Testis (tissue), 3 donors: ENCODE data around the gene EXOC2. TPM values are rescaled to one million over a fixed set of nuclear protein-coding genes. Genes with fewer than 3 reads are reported as not detected.

Source experiments
- DNase-seq: peaks from one replicate; pipeline ENCODE4 v3.0.0-alpha.2; 2019
- H3K27ac ChIP-seq, 2 donors: fragments of 200-600 bp; sonication (generic); one replicate each; pipeline ENCODE4 v1.5.1; 2019
- H3K27me3 ChIP-seq: fragments of 200-600 bp; sonication (generic); one replicate; pipeline ENCODE4 v1.5.1; 2019
- H3K36me3 ChIP-seq: fragments of 200-600 bp; sonication (generic); one replicate; pipeline ENCODE4 v1.5.1; 2017; ENCODE audit warnings: low read depth; ENCODE audit errors: missing control alignments
- H3K4me1 ChIP-seq: fragments of 200-600 bp; sonication (generic); one replicate; pipeline ENCODE4 v1.5.1; 2019
- H3K4me3 ChIP-seq, 2 donors: fragments of 200-600 bp; sonication (generic); one replicate each; pipeline ENCODE4 v1.5.1; 2017 to 2019
- H3K9me3 ChIP-seq: fragments of 200-600 bp; sonication (generic); one replicate; pipeline ENCODE4 v1.5.1; 2017
- POLR2A ChIP-seq: fragments of 450-650 bp; IDR thresholded peaks from one replicate; pipeline ENCODE4 v1.6.1; 2017; ENCODE audit warnings: antibody characterized with exemption, mild to moderate bottlenecking, moderate library complexity
- WGBS, 2 donors: methylation state at CpG; one replicate each; pipeline ENCODE4 v1.1.5; 2018; 5-methylcytosine and 5-hydroxymethylcytosine counted together
- intact Hi-C: fragments of 100-400 bp; cut with DNase I; formaldehyde crosslinking; loops from one replicate; pipeline ENCODE4 v1.15.1; 2023; ENCODE audit warnings: low total_unique reads
- polyA plus RNA-seq: library from polyadenylated mRNA; stranded (reverse); fragments of 350-450 nt; fragmentation: Illumina TruSeq; extraction: RNeasy Lipid Tissue Mini Kit (QIAGEN cat#74804); gene quantifications from one replicate; pipeline ENCODE4 v1.2.3, GENCODE V29; 2014; ENCODE audit warnings: low read depth, low replicate concordance; ENCODE audit not compliant: insufficient read depth
- total RNA-seq, 2 donors: library from RNA; depleted of rRNA; stranded (reverse); fragments of >200 nt; gene quantifications; one replicate each; pipeline ENCODE4 v1.2.3, GENCODE V29; 2016
- TF ChIP-seq, protein P1 (sequence below), 3 experiments: fragments of 450-650 bp in 2 of 3; fragments of 200-600 bp in 1 of 3; sonication (generic) in 1 of 3; IDR thresholded peaks; one replicate each; pipeline ENCODE4 v1.5.1; 2016 to 2019; ENCODE audit warnings: antibody characterized with exemption in 3 of 3, mild to moderate bottlenecking in 2 of 3, moderate library complexity in 1 of 3

Gene EXOC2
- total and polyA plus RNA-seq, 3 donors from 2014 or later, result 32.8 to 51.0 (median 44.3) TPM

- Histone ChIP-seq H3K9me3 (no peaks in the 10 kb centered on the region), H3K36me3 (no peaks in the 10 kb centered on the region), H3K4me1 (no peaks in the 10 kb centered on the region), H3K27me3 (no peaks in the 10 kb centered on the region), H3K4me3 (no peak overlapping the region), H3K27ac (no peak overlapping the region)
- WGBS, 2 donors, result 88 to 94% methylated on average over 4 of the region's 4 CpGs
- intact Hi-C loops, result no loop called here
- DNase-seq, result no peak
- TF ChIP-seq POLR2A, result no peak
- TF ChIP-seq, protein P1, sequence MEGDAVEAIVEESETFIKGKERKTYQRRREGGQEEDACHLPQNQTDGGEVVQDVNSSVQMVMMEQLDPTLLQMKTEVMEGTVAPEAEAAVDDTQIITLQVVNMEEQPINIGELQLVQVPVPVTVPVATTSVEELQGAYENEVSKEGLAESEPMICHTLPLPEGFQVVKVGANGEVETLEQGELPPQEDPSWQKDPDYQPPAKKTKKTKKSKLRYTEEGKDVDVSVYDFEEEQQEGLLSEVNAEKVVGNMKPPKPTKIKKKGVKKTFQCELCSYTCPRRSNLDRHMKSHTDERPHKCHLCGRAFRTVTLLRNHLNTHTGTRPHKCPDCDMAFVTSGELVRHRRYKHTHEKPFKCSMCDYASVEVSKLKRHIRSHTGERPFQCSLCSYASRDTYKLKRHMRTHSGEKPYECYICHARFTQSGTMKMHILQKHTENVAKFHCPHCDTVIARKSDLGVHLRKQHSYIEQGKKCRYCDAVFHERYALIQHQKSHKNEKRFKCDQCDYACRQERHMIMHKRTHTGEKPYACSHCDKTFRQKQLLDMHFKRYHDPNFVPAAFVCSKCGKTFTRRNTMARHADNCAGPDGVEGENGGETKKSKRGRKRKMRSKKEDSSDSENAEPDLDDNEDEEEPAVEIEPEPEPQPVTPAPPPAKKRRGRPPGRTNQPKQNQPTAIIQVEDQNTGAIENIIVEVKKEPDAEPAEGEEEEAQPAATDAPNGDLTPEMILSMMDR (IDR thresholded peaks at IDR 0.05), result no peak
Measured at GRCh38 chr6:620950-621349, 72.0 kb downstream of the EXOC2 start.

DNA sequence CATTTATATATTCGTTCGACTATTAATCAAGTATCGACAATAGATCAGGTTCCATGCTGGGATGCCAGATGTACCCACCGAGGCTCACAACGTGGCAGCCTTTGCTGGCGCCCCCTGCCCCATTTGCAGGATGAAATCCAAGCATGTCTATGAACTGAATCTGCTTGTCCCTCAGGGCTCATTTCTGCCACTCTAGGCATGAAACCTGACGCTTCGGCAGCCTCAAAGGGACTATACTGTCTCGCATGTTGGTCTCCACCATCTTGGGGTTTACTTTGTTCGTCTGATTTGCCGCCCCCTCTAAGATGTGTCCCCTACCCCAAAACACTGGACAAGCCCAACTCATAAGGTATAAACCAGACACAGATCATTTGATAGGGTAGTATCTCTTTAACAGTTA is 72.8 kb downstream of the EXOC2 start:
- intact Hi-C loops, result no loop called here
- TF ChIP-seq, protein P1 (IDR thresholded peaks at IDR 0.05), result no peak
- no peak for TF ChIP-seq POLR2A
- no peak overlapping the region for H3K4me3 ChIP-seq
- WGBS, 2 donors, result 96 to 97% methylated on average over 11 of the region's 11 CpGs
- no peak for DNase-seq
- H3K36me3 ChIP-seq, result no peaks in the 10 kb centered on the region
- H3K9me3 ChIP-seq, result no peaks in the 10 kb centered on the region
- no peaks in the 10 kb centered on the region for H3K27me3 ChIP-seq
- no peak overlapping the region for H3K27ac ChIP-seq
- no peaks in the 10 kb centered on the region for H3K4me1 ChIP-seq

GRCh38 chr6:617456-618100 is 75.4 kb downstream of the EXOC2 start:
- no peaks in the 10 kb centered on the region for H3K4me1 ChIP-seq
- DNase-seq, result no peak
- no peaks in the 10 kb centered on the region for H3K36me3 ChIP-seq
- no peaks in the 10 kb centered on the region for H3K9me3 ChIP-seq
- TF ChIP-seq, protein P1 (IDR thresholded peaks at IDR 0.05), result no peak
- TF ChIP-seq POLR2A, result no peak
- H3K4me3 ChIP-seq, result no peak overlapping the region
- 91 to 92% methylated on average over 11 of the region's 11 CpGs for WGBS, 2 donors
- intact Hi-C loops, result no loop called here
- H3K27ac ChIP-seq, result no peak overlapping the region
- H3K27me3 ChIP-seq, result no peaks in the 10 kb centered on the region

- no peak for TF ChIP-seq POLR2A
- TF ChIP-seq, protein P1 (IDR thresholded peaks at IDR 0.05), result no peak
- H3K4me3 ChIP-seq, result no peak overlapping the region
- H3K27me3 ChIP-seq, result no peaks in the 10 kb centered on the region
- no peak overlapping the region for H3K27ac ChIP-seq
- no peaks in the 10 kb centered on the region for H3K9me3 ChIP-seq
- intact Hi-C loops, result no loop called here
- no peaks in the 10 kb centered on the region for H3K4me1 ChIP-seq
- H3K36me3 ChIP-seq, result no peaks in the 10 kb centered on the region
- WGBS, 2 donors, result 68 to 89% methylated on average over 7 of the region's 7 CpGs
- DNase-seq, result no peak
Measured at GRCh38 chr6:613981-614380, 79.0 kb downstream of the EXOC2 start.

DNA sequence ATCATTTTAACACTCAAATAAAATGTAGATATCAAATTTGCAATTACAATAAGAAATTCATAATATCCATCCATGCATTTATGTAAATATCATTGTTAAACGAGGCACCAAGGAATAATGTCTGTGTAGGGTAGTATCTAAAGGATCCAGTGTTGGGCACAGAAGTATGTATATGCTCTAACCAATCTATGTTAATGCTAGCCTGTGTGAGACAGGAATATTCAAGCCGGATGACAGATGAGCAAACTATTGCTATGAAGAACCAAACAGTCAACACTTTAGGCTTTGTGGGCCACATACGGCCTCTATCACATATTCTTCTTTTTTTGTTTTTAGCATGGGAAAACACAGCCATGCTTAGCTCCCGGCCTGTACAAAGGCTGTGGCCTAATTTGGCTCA is 81.0 kb downstream of the EXOC2 start:
- Histone ChIP-seq H3K4me3 (no peak overlapping the region), H3K36me3 (no peaks in the 10 kb centered on the region), H3K27ac (no peak overlapping the region), H3K4me1 (no peaks in the 10 kb centered on the region), H3K9me3 (no peaks in the 10 kb centered on the region), H3K27me3 (no peaks in the 10 kb centered on the region)
- intact Hi-C loops, result no loop called here
- TF ChIP-seq POLR2A, result no peak
- TF ChIP-seq, protein P1 (IDR thresholded peaks at IDR 0.05), result no peak
- no peak for DNase-seq
- 68 to 69% methylated on average over 4 of the region's 4 CpGs for WGBS, 2 donors
